A549 (cell line): ENCODE data around the gene TMEM218. TPM values are rescaled to one million over a fixed set of nuclear protein-coding genes. Genes with fewer than 3 reads are reported as not detected.

Experiments used
- ATAC-seq, 2 experiments: fragments of 200-7000 bp in 1 of 2; fragments of >200 bp in 1 of 2; cut with Nextera tagmentation in 1 of 2; cut with Tn5 transposase in 1 of 2; 3 replicates each; pipeline versions ENCODE4 v1.8.0 to v1.9.1; 2018 to 2020; ENCODE audit warnings: mild to moderate bottlenecking in 1 of 2, moderate library complexity in 1 of 2
- CTCF ChIA-PET: fragments of 300-600 bp; sonication (Branson Sonifier 250); formaldehyde crosslinking; extraction: SDS; loops from one replicate; lab custom pipeline; 2021; ENCODE audit warnings: antibody characterized with exemption, inconsistent platforms; lab: Yijun Ruan, JAX
- POLR2A ChIA-PET: fragments of 350-600 bp; formaldehyde crosslinking; extraction: SDS; loops from one replicate; lab custom pipeline; 2021; ENCODE audit warnings: antibody characterized with exemption, inconsistent platforms; lab: Yijun Ruan, JAX
- DNase-seq, 2 experiments: peaks; one replicate each; pipeline versions ENCODE4 v3.0.0 to v3.0.0-alpha.2; 2011 to 2016; ENCODE audit warnings: low read depth in 1 of 2, low spot score in 1 of 2
- FAIRE-seq: peaks from 2 replicates; lab custom pipeline; 2011; peaks lifted over from hg19 to GRCh38; lab: Jason Lieb, UNC
- H3K27ac ChIP-seq, 2 experiments: fragments of >200 bp; sonication (Bioruptor Twin); formaldehyde crosslinking; 3 replicates each; pipeline ENCODE4 v1.5.1; 2016 to 2017
- H3K4me1 ChIP-seq: fragments of >200 bp; sonication (Bioruptor Twin); formaldehyde crosslinking; 3 replicates; pipeline ENCODE4 v1.6.1; 2016
- H3K4me2 ChIP-seq: fragments of >200 bp; sonication (Bioruptor Twin); formaldehyde crosslinking; 3 replicates; pipeline ENCODE4 v1.6.1; 2016
- H3K4me3 ChIP-seq: fragments of >200 bp; sonication (Bioruptor Twin); formaldehyde crosslinking; 3 replicates; pipeline ENCODE4 v1.5.1; 2016
- H3K9me3 ChIP-seq: fragments of >200 bp; sonication (Bioruptor Twin); formaldehyde crosslinking; 3 replicates; pipeline ENCODE4 v1.6.1; 2016
- BHLHE40 ChIP-seq: IDR thresholded peaks from 2 replicates; pipeline ENCODE4 v1.6.1; 2012; ENCODE audit warnings: low read depth, low read length, inconsistent platforms
- CHD4 ChIP-seq: fragments of 200-600 bp; sonication (generic); IDR thresholded peaks from 2 replicates; pipeline ENCODE4 v1.6.1; 2016; ENCODE audit warnings: antibody characterized with exemption, mild to moderate bottlenecking, borderline replicate concordance
- EHMT2 ChIP-seq: fragments of 200-600 bp; sonication (generic); IDR thresholded peaks from 2 replicates; pipeline ENCODE4 v1.6.1; 2016; ENCODE audit warnings: antibody characterized with exemption, low read depth, mild to moderate bottlenecking, moderate library complexity
- FOSL2 ChIP-seq, 2 experiments: fragments of 450-650 bp in 1 of 2; fragments of >200 bp in 1 of 2; sonication (Bioruptor Twin) in 1 of 2; formaldehyde crosslinking; IDR thresholded peaks; 2 replicates each; pipeline versions ENCODE4 v1.5.0 to v1.6.1; 2016 to 2020; ENCODE audit warnings: mild to moderate bottlenecking in 1 of 2, moderate library complexity in 1 of 2
- JUN ChIP-seq, 2 experiments: fragments of >200 bp; sonication (Bioruptor Twin); formaldehyde crosslinking; IDR thresholded peaks; 2 replicates in 1 of 2; 3 replicates in 1 of 2; pipeline ENCODE4 v1.6.1; 2016 to 2017
- MAZ ChIP-seq: fragments of 150-350 bp; IDR thresholded peaks from 2 replicates; pipeline ENCODE4 v1.6.1; 2014; ENCODE audit warnings: antibody characterized with exemption, low read depth, low read length, borderline replicate concordance
- NPAS2 ChIP-seq: fragments of 250-450 bp; sonication (Bioruptor Pico); IDR thresholded peaks from 2 replicates; pipeline ENCODE4 v1.8.0; 2022; ENCODE audit warnings: mild to moderate bottlenecking, moderate library complexity, borderline replicate concordance
- POLR2A ChIP-seq: IDR thresholded peaks from 2 replicates; pipeline ENCODE4 v1.6.1; 2012; ENCODE audit warnings: mild to moderate bottlenecking, low read length
- RNF2 ChIP-seq: fragments of 200-600 bp; sonication (generic); IDR thresholded peaks from 2 replicates; pipeline ENCODE4 v1.6.1; 2016; ENCODE audit warnings: low read depth, mild to moderate bottlenecking, antibody characterized with exemption, moderate library complexity, borderline replicate concordance
- TFCP2L1 ChIP-seq: fragments of 250-450 bp; sonication (Bioruptor Pico); IDR thresholded peaks from 2 replicates; pipeline ENCODE4 v1.5.0; 2021; ENCODE audit warnings: mild to moderate bottlenecking
- ZNF302 ChIP-seq: fragments of 250-450 bp; sonication (Bioruptor Pico); IDR thresholded peaks from 2 replicates; pipeline ENCODE4 v1.9.0; 2021; ENCODE audit warnings: inconsistent platforms, mild to moderate bottlenecking, moderate library complexity
- WGBS: methylation state at CpG from one replicate; pipeline ENCODE4 v1.1.6; 2017; ENCODE audit errors: missing lambda C conversion rate; 5-methylcytosine and 5-hydroxymethylcytosine counted together
- polyA plus RNA-seq, 4 experiments: library from polyadenylated mRNA; depleted of rRNA in 3 of 4; stranded (reverse); fragments of >200 nt; fragmentation: RNase III in 1 of 4; extraction: RNeasy Plus Mini Kit Qiagen cat#74134 plus additional on column Dnase treatment in 1 of 4; gene quantifications; 2 replicates in 3 of 4; 3 replicates in 1 of 4; pipeline ENCODE4 v1.2.3, GENCODE V29; 2011 to 2017
- TF ChIP-seq, protein P1 (sequence below): fragments of >200 bp; sonication (Bioruptor Twin); formaldehyde crosslinking; IDR thresholded peaks from 3 replicates; pipeline ENCODE4 v1.6.1; 2016
- TF ChIP-seq, protein P2 (sequence below): fragments of 200-600 bp; sonication (generic); IDR thresholded peaks from 2 replicates; pipeline ENCODE4 v1.6.1; 2016; ENCODE audit warnings: antibody characterized with exemption, mild to moderate bottlenecking, moderate library complexity
- TF ChIP-seq, protein P3 (sequence below): fragments of 450-650 bp; IDR thresholded peaks from 2 replicates; pipeline ENCODE4 v1.6.1; 2014; ENCODE audit warnings: antibody characterized with exemption
- TF ChIP-seq, protein P4 (sequence below): fragments of 250-450 bp; sonication (Bioruptor Pico); IDR thresholded peaks from 2 replicates; pipeline ENCODE4 v1.5.0; 2021; ENCODE audit warnings: mild to moderate bottlenecking, moderate library complexity, borderline replicate concordance

TMEM218 gene
- polyA plus RNA-seq, 2 of the 4 experiments (the other 2 are of a cell fraction), result 29.1 to 34.6 TPM

DNA sequence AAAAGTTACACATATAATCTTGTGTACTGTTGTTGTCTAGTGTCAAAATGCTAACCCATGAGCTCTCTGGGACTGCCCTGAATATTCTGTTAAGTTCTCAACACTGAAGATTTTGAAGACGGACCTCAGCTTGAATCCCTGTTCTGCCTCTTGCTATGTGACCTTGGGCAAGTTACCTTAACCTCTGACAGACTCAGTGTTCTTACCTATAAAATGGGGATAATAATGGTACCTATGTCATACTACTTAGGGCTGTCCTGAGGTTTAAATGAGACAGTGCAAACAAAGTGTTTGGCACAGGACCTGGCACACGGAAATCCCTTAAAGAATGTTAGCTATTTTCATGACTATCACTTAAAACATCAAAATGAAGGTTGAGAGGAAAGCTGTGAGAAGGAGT, 11.3 kb downstream of the TMEM218 start:
- no peak overlapping the region for H3K27ac ChIP-seq
- DNase-seq (no peak), ATAC-seq (no peak), FAIRE-seq (no peak)
- TF ChIP-seq JUN (IDR thresholded peaks at IDR 0.05), result no peak
- TF ChIP-seq, protein P1, sequence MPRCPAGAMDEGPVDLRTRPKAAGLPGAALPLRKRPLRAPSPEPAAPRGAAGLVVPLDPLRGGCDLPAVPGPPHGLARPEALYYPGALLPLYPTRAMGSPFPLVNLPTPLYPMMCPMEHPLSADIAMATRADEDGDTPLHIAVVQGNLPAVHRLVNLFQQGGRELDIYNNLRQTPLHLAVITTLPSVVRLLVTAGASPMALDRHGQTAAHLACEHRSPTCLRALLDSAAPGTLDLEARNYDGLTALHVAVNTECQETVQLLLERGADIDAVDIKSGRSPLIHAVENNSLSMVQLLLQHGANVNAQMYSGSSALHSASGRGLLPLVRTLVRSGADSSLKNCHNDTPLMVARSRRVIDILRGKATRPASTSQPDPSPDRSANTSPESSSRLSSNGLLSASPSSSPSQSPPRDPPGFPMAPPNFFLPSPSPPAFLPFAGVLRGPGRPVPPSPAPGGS, result no peak
- no peak for TF ChIP-seq ZNF302 (CRISPR knock-in tag)
- TF ChIP-seq TFCP2L1 (CRISPR knock-in tag), result no peak
- TF ChIP-seq NPAS2, result no peak
- TF ChIP-seq EHMT2, result no peak
- TF ChIP-seq, protein P2, sequence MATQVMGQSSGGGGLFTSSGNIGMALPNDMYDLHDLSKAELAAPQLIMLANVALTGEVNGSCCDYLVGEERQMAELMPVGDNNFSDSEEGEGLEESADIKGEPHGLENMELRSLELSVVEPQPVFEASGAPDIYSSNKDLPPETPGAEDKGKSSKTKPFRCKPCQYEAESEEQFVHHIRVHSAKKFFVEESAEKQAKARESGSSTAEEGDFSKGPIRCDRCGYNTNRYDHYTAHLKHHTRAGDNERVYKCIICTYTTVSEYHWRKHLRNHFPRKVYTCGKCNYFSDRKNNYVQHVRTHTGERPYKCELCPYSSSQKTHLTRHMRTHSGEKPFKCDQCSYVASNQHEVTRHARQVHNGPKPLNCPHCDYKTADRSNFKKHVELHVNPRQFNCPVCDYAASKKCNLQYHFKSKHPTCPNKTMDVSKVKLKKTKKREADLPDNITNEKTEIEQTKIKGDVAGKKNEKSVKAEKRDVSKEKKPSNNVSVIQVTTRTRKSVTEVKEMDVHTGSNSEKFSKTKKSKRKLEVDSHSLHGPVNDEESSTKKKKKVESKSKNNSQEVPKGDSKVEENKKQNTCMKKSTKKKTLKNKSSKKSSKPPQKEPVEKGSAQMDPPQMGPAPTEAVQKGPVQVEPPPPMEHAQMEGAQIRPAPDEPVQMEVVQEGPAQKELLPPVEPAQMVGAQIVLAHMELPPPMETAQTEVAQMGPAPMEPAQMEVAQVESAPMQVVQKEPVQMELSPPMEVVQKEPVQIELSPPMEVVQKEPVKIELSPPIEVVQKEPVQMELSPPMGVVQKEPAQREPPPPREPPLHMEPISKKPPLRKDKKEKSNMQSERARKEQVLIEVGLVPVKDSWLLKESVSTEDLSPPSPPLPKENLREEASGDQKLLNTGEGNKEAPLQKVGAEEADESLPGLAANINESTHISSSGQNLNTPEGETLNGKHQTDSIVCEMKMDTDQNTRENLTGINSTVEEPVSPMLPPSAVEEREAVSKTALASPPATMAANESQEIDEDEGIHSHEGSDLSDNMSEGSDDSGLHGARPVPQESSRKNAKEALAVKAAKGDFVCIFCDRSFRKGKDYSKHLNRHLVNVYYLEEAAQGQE, result no peak
- no peak for TF ChIP-seq RNF2
- TF ChIP-seq BHLHE40, result no peak
- no peak for TF ChIP-seq FOSL2 (IDR thresholded peaks at IDR 0.05)
- TF ChIP-seq FOSL2 (CRISPR knock-in tag; IDR thresholded peaks at IDR 0.05), result no peak
- TF ChIP-seq, protein P3, sequence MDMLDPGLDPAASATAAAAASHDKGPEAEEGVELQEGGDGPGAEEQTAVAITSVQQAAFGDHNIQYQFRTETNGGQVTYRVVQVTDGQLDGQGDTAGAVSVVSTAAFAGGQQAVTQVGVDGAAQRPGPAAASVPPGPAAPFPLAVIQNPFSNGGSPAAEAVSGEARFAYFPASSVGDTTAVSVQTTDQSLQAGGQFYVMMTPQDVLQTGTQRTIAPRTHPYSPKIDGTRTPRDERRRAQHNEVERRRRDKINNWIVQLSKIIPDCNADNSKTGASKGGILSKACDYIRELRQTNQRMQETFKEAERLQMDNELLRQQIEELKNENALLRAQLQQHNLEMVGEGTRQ, result no peak
- POLR2A ChIA-PET, result no interaction called here
- no peaks in the 10 kb centered on the region for H3K4me1 ChIP-seq
- no peak overlapping the region for H3K4me2 ChIP-seq
- no peaks in the 10 kb centered on the region for H3K9me3 ChIP-seq
- whole genome bisulfite sequencing, result 93% methylated on average over 2 of the region's 2 CpGs
- no peak overlapping the region for H3K4me3 ChIP-seq
- CTCF ChIA-PET, result interaction anchor here (1.3 to 1.6 kb wide), 2 partner anchors 9 to 42 kb away, joined by 4 to 11 read pairs; no protein-coding TSS in a partner anchor

DNA sequence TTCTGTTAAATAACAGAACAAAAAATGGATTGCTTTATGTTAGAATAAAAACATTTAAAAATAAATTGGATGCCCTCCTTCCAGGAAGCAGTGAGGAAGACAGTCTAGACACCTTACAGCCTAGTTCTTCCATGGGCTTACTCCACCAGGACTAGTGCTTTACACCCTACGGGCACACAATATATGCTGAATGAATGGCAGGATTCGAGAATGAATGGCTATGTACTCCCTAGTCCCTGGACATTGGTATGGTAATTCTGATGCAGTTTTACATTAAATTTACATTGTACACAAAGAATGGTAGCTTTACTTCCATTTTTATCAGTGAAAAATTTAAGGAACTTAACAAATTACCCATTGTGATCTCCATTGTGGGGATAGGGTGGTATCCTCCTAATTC, 16.7 kb downstream of the TMEM218 start:
- Histone ChIP-seq H3K9me3 (no peaks in the 10 kb centered on the region), H3K27ac (no peak overlapping the region), H3K4me1 (no peaks in the 10 kb centered on the region), H3K4me2 (no peak overlapping the region), H3K4me3 (no peak overlapping the region)
- TF ChIP-seq CHD4, result no peak
- no peak for TF ChIP-seq POLR2A
- ATAC-seq, result no peak
- FAIRE-seq, result no peak
- CTCF ChIA-PET, result no interaction called here
- POLR2A ChIA-PET, result no interaction called here
- 86% methylated on average over 2 of the region's 2 CpGs for WGBS
- no peak for DNase-seq

DNA sequence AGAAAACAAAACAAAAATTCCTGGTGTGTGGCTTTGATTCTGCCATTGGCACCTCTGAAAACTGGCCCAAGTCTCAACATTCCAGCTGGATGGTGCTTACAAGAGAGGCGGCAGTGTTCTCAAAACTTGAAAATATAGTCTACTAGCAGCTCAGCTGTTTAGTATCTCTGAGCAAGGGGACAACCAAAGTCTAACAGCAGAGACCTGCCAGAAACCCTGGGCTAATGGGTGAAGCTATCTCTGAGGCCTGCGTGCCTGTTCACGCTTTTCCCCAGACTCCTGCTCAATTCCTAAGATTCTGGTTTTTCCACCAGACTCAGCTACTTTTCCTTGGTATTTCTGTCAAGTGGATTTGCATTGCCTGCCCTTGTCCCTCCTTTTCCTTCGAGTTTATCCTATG, 17.9 kb downstream of the TMEM218 start:
- no peaks in the 10 kb centered on the region for H3K4me1 ChIP-seq
- no peaks in the 10 kb centered on the region for H3K9me3 ChIP-seq
- H3K4me3 ChIP-seq, result no peak overlapping the region
- no peak overlapping the region for H3K27ac ChIP-seq
- ATAC-seq (no peak), FAIRE-seq (no peak), DNase-seq (no peak)
- WGBS, result 81% methylated on average over 4 of the region's 4 CpGs
- H3K4me2 ChIP-seq, result no peak overlapping the region
- TF ChIP-seq MAZ (no peak), BHLHE40 (no peak)
- TF ChIP-seq, protein P4, sequence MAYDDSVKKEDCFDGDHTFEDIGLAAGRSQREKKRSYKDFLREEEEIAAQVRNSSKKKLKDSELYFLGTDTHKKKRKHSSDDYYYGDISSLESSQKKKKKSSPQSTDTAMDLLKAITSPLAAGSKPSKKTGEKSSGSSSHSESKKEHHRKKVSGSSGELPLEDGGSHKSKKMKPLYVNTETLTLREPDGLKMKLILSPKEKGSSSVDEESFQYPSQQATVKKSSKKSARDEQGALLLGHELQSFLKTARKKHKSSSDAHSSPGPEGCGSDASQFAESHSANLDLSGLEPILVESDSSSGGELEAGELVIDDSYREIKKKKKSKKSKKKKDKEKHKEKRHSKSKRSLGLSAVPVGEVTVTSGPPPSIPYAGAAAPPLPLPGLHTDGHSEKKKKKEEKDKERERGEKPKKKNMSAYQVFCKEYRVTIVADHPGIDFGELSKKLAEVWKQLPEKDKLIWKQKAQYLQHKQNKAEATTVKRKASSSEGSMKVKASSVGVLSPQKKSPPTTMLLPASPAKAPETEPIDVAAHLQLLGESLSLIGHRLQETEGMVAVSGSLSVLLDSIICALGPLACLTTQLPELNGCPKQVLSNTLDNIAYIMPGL (CRISPR knock-in tag), result no peak
- ChIA-PET CTCF (interaction anchor here (1.3 to 2.7 kb wide), 2 partner anchors 31 to 252 kb away, joined by 3 to 9 read pairs; no protein-coding TSS in a partner anchor), POLR2A (interaction anchor here (0.6 kb wide), 1 partner anchor 24 kb away, joined by 5 read pairs; no protein-coding TSS in a partner anchor)
